ENCODE measurements around the gene RAB24.
"Not testable (repeated sequence)": the region's sequence is repeated elsewhere in the genome, so short reads cannot be mapped to it uniquely, and the experiment has no call there.

RAB24 gene

GRCh38 chr5:177293819-177294581, 9.5 kb downstream of the RAB24 start:
- DNase-seq: no peak

GRCh38 chr5:177291735-177292134, 11.8 kb downstream of the RAB24 start:
- no peak for DNase-seq

- no peak for DNase-seq
Measured at GRCh38 chr5:177290816-177291596, 12.5 kb downstream of the RAB24 start.

GRCh38 chr5:177288191-177288590, 15.3 kb downstream of the RAB24 start:
- DNase-seq: no peak

- DNase-seq: no peak
Measured at GRCh38 chr5:177276886-177277285, 26.6 kb downstream of the RAB24 start.

GRCh38 chr5:177275883-177276282, 27.6 kb downstream of the RAB24 start:
- DNase-seq: no peak

- no peak for DNase-seq
Measured at GRCh38 chr5:177271113-177271512, 32.4 kb downstream of the RAB24 start.

- no peak for DNase-seq
Measured at GRCh38 chr5:177270653-177271052, 32.9 kb downstream of the RAB24 start.

GRCh38 chr5:177269976-177270375, 33.5 kb downstream of the RAB24 start:
- no peak for DNase-seq

- DNase-seq: no peak
Measured at GRCh38 chr5:177269232-177269895, 34.2 kb downstream of the RAB24 start.

- no peak for DNase-seq
Measured at GRCh38 chr5:177265395-177265794, 38.1 kb downstream of the RAB24 start.

- DNase-seq: no peak
Measured at GRCh38 chr5:177264178-177264577, 39.3 kb downstream of the RAB24 start.

- DNase-seq: no peak
Measured at GRCh38 chr5:177261510-177261909, 42.0 kb downstream of the RAB24 start.

GRCh38 chr5:177260961-177261360, 42.6 kb downstream of the RAB24 start:
- no peak for DNase-seq

- DNase-seq: not testable (repeated sequence)
Measured at GRCh38 chr5:177258711-177259110, 44.8 kb downstream of the RAB24 start.

- DNase-seq: no peak
Measured at GRCh38 chr5:177256296-177256695, 47.2 kb downstream of the RAB24 start.

- DNase-seq: no peak
Measured at GRCh38 chr5:177253252-177253651, 50.3 kb downstream of the RAB24 start.
